HG03439 (cell line): ENCODE data around the gene ASIC3.

Source experiments
- ATAC-seq: cut with Tn5 transposase; IDR thresholded peaks from one replicate; pipeline ENCODE4 v1.9.1; 2021; ENCODE audit warnings: mild to moderate bottlenecking, moderate library complexity; ENCODE audit not compliant: unreplicated experiment

Gene ASIC3

GRCh38 chr7:151069841-151070573 lies 21.7 kb downstream of the ASIC3 start:
- ATAC-seq: no peak

- ATAC-seq: no peak
Observed at GRCh38 chr7:151070574-151070960, 22.2 kb downstream of the ASIC3 start.

GRCh38 chr7:151071032-151071866 lies 22.9 kb downstream of the ASIC3 start:
- ATAC-seq: no peak

- ATAC-seq: no peak
Observed at GRCh38 chr7:151073990-151074389, 25.7 kb downstream of the ASIC3 start.

GRCh38 chr7:151074817-151075661 lies 26.7 kb downstream of the ASIC3 start:
- ATAC-seq: no peak

- no peak for ATAC-seq
Observed at GRCh38 chr7:151075662-151075971, 27.3 kb downstream of the ASIC3 start.

- no peak for ATAC-seq
Observed at GRCh38 chr7:151075978-151076426, 27.7 kb downstream of the ASIC3 start.

- no peak for ATAC-seq
Observed at GRCh38 chr7:151076863-151077704, 28.8 kb downstream of the ASIC3 start.

- no peak for ATAC-seq
Observed at GRCh38 chr7:151077705-151078232, 29.4 kb downstream of the ASIC3 start.

- no peak for ATAC-seq
Observed at GRCh38 chr7:151078233-151079040, 30.1 kb downstream of the ASIC3 start.

GRCh38 chr7:151079199-151079910 lies 31.0 kb downstream of the ASIC3 start:
- ATAC-seq: no peak

- peak; percentile 0 for ATAC-seq
Observed at GRCh38 chr7:151080067-151080521, 31.8 kb downstream of the ASIC3 start.

GRCh38 chr7:151080522-151081169 lies 32.3 kb downstream of the ASIC3 start, which contains the start of gene FASTK:
Gene FASTK (minus strand): TSS chr7:151080809. CDS start chr7:151080766, 43 bp downstream.
- ATAC-seq: peak; percentile 75

- no peak for ATAC-seq
Observed at GRCh38 chr7:151081170-151082101, 33.1 kb downstream of the ASIC3 start.

GRCh38 chr7:151082141-151083070 lies 34.1 kb downstream of the ASIC3 start:
- ATAC-seq: no peak
